Naive thymus-derived CD4-positive, alpha-beta T cell (primary cell): ENCODE data around the gene SLC5A8. TPM values are rescaled to one million over a fixed set of nuclear protein-coding genes. Genes with fewer than 3 reads are reported as not detected.
"Not testable (repeated sequence)": the region's sequence is repeated elsewhere in the genome, so short reads cannot be mapped to it uniquely, and the experiment has no call there.

Experiments
- ATAC-seq: fragments of 150-1000 bp; cut with Tn5 transposase; 2 replicates; pipeline ENCODE4 v1.10.0; 2021; ENCODE audit warnings: mild to moderate bottlenecking, moderate library complexity
- CTCF ChIA-PET: fragments of 350-600 bp; sonication (Branson Sonifier 250); formaldehyde crosslinking; loops from one replicate; lab custom pipeline; 2021; ENCODE audit warnings: antibody characterized with exemption; lab: Charles Lee
- POLR2A ChIA-PET: fragments of 350-600 bp; sonication (Branson Sonifier 250); formaldehyde crosslinking; loops from one replicate; lab custom pipeline; 2021; ENCODE audit warnings: antibody characterized with exemption, inconsistent platforms; lab: Charles Lee
- DNase-seq, 9 donors: peaks; one replicate each; pipeline versions ENCODE4 v3.0.0 to v3.0.0-alpha.2; 2020 to 2022; ENCODE audit warnings: mixed read lengths in 1 of 9
- H3K27ac ChIP-seq: one replicate; pipeline ENCODE4 v1.7.0; 2013; ENCODE audit warnings: mild to moderate bottlenecking, low read depth, low read length, moderate library complexity
- H3K27me3 ChIP-seq, 2 donors: one replicate each; pipeline ENCODE4 v1.7.0; 2013; ENCODE audit warnings: low read length in 2 of 2, mild to moderate bottlenecking in 2 of 2, moderate library complexity in 2 of 2; ENCODE audit not compliant: control insufficient read depth in 2 of 2, insufficient read depth in 2 of 2
- H3K36me3 ChIP-seq, 3 experiments: 1 replicate in 2 of 3; 2 replicates in 1 of 3; pipeline ENCODE4 v1.7.0; 2013; ENCODE audit warnings: low read length in 3 of 3, mild to moderate bottlenecking in 3 of 3, moderate library complexity in 1 of 3; ENCODE audit not compliant: insufficient read depth in 3 of 3, control insufficient read depth in 2 of 3
- H3K4me1 ChIP-seq, 2 donors: one replicate each; pipeline ENCODE4 v1.7.0; 2013; ENCODE audit warnings: low read length in 2 of 2, mild to moderate bottlenecking in 2 of 2, moderate library complexity in 1 of 2; ENCODE audit not compliant: control insufficient read depth in 2 of 2, insufficient read depth in 2 of 2
- H3K4me3 ChIP-seq: 2 replicates; pipeline ENCODE4 v1.7.0; 2013; ENCODE audit warnings: mild to moderate bottlenecking, low read length
- H3K9me3 ChIP-seq, 3 experiments: 1 replicate in 2 of 3; 2 replicates in 1 of 3; pipeline ENCODE4 v1.7.0; 2013; ENCODE audit warnings: low read length in 3 of 3; ENCODE audit not compliant: control insufficient read depth in 2 of 3
- H3K27ac Mint-ChIP-seq, 9 donors: one replicate each; pipeline ENCODE4 v1.8.0; 2020 to 2022; ENCODE audit warnings: mixed read lengths in 9 of 9, mild to moderate bottlenecking in 8 of 9, moderate library complexity in 5 of 9, inconsistent platforms in 2 of 9
- H3K27me3 Mint-ChIP-seq, 5 donors: one replicate each; pipeline ENCODE4 v1.8.0; 2021 to 2022; ENCODE audit warnings: mixed read lengths in 5 of 5, mild to moderate bottlenecking in 1 of 5
- H3K36me3 Mint-ChIP-seq, 5 donors: one replicate each; pipeline ENCODE4 v1.8.0; 2020 to 2022; ENCODE audit warnings: mixed read lengths in 5 of 5, mild to moderate bottlenecking in 3 of 5, inconsistent platforms in 1 of 5
- H3K4me1 Mint-ChIP-seq, 7 donors: one replicate each; pipeline ENCODE4 v1.8.0; 2020 to 2022; ENCODE audit warnings: mixed read lengths in 7 of 7, mild to moderate bottlenecking in 3 of 7, inconsistent platforms in 1 of 7
- H3K4me3 Mint-ChIP-seq, 10 donors: one replicate each; pipeline ENCODE4 v1.8.0; 2020 to 2022; ENCODE audit warnings: mild to moderate bottlenecking in 10 of 10, mixed read lengths in 10 of 10, moderate library complexity in 6 of 10, inconsistent platforms in 2 of 10
- H3K9me3 Mint-ChIP-seq, 11 donors: one replicate each; pipeline ENCODE4 v1.8.0; 2020 to 2022; ENCODE audit warnings: mixed read lengths in 11 of 11, mild to moderate bottlenecking in 4 of 11, inconsistent platforms in 1 of 11, moderate library complexity in 1 of 11
- intact Hi-C, 2 donors: fragments of 100-400 bp; cut with micrococcal nuclease; formaldehyde crosslinking; loops; one replicate each; pipeline ENCODE4 v1.15.1; 2023
- polyA plus RNA-seq, 2 donors: library from polyadenylated mRNA; unstranded; fragments of 300-500 nt; fragmentation: Illumina TruSeq; gene quantifications; one replicate each; pipeline ENCODE4 v1.2.3, GENCODE V29; 2021
- total RNA-seq, 6 experiments: library from RNA in 5 of 6; stranded (reverse) in 5 of 6; gene quantifications; 1 replicate in 5 of 6; 2 replicates in 1 of 6; pipeline ENCODE4 v1.2.3 and lab custom pipeline; 2021 to 2026

SLC5A8 gene
- total and polyA plus RNA-seq, 7 experiments from 2014 or later, result not detected

- no peak for ATAC-seq
- intact Hi-C loops, result no loop called here
- no peak for DNase-seq
These were observed 36.8 kb downstream of the SLC5A8 start for GRCh38 chr12:101173197-101173749.

GRCh38 chr12:101172316-101172715 is 37.7 kb downstream of the SLC5A8 start:
- no peaks in the 10 kb centered on the region for H3K9me3 ChIP-seq
- ATAC-seq (no peak), DNase-seq (no peak)
- Mint-ChIP-seq H3K36me3 (no peaks in the 10 kb centered on the region), H3K27ac (no peak overlapping the region), H3K9me3 (peaks cover 0 to 16% (median 4%) of the 10 kb centered on the region in 11 donors), H3K4me3 (no peak overlapping the region), H3K4me1 (no peaks in the 10 kb centered on the region), H3K27me3 (peaks cover 6 to 20% (median 14%) of the 10 kb centered on the region in 5 donors)
- H3K4me3 ChIP-seq, result no peak overlapping the region
- ChIA-PET CTCF (no interaction called here), POLR2A (no interaction called here)
- no peaks in the 10 kb centered on the region for H3K36me3 ChIP-seq
- H3K27me3 ChIP-seq, result no peaks in the 10 kb centered on the region
- H3K4me1 ChIP-seq, result no peaks in the 10 kb centered on the region
- intact Hi-C loops, result no loop called here
- H3K27ac ChIP-seq, result no peak overlapping the region

More at GRCh38 chr12:101173197-101173749, 36.8 kb downstream of the SLC5A8 start:
- Histone ChIP-seq H3K4me1 (no peaks in the 10 kb centered on the region), H3K9me3 (no peaks in the 10 kb centered on the region), H3K4me3 (no peak overlapping the region), H3K27ac (no peak overlapping the region), H3K36me3 (no peaks in the 10 kb centered on the region), H3K27me3 (no peaks in the 10 kb centered on the region)
- H3K27me3 Mint-ChIP-seq, result peaks cover 6 to 20% (median 14%) of the 10 kb centered on the region in 5 donors
- H3K9me3 Mint-ChIP-seq, result peaks cover 0 to 16% (median 4%) of the 10 kb centered on the region in 11 donors
- ChIA-PET CTCF (no interaction called here), POLR2A (no interaction called here)
- no peak overlapping the region for H3K4me3 Mint-ChIP-seq
- H3K36me3 Mint-ChIP-seq, result no peaks in the 10 kb centered on the region
- no peaks in the 10 kb centered on the region for H3K4me1 Mint-ChIP-seq
- H3K27ac Mint-ChIP-seq, result no peak overlapping the region

- no peaks in the 10 kb centered on the region for H3K4me1 Mint-ChIP-seq
- DNase-seq, result no peak
- ChIA-PET POLR2A (no interaction called here), CTCF (no interaction called here)
- no peaks in the 10 kb centered on the region for H3K36me3 ChIP-seq
- H3K4me3 Mint-ChIP-seq, result no peak overlapping the region
- no peaks in the 10 kb centered on the region for H3K36me3 Mint-ChIP-seq
- intact Hi-C loops, result no loop called here
- H3K27me3 ChIP-seq, result no peaks in the 10 kb centered on the region
- H3K27me3 Mint-ChIP-seq, result peaks cover 0 to 19% (median 10%) of the 10 kb centered on the region in 5 donors
- H3K4me3 ChIP-seq, result no peak overlapping the region
- H3K27ac ChIP-seq, result no peak overlapping the region
- no peak for ATAC-seq
- peaks cover 0 to 4% (median 0%) of the 10 kb centered on the region in 11 donors for H3K9me3 Mint-ChIP-seq
- no peaks in the 10 kb centered on the region for H3K9me3 ChIP-seq
- H3K4me1 ChIP-seq, result no peaks in the 10 kb centered on the region
- H3K27ac Mint-ChIP-seq, result no peak overlapping the region
These were observed 42.0 kb downstream of the SLC5A8 start for GRCh38 chr12:101168001-101168400.

- intact Hi-C loops, result no loop called here
- Histone ChIP-seq H3K27ac (no peak overlapping the region), H3K4me3 (no peak overlapping the region), H3K27me3 (no peaks in the 10 kb centered on the region), H3K4me1 (no peaks in the 10 kb centered on the region), H3K36me3 (no peaks in the 10 kb centered on the region), H3K9me3 (no peaks in the 10 kb centered on the region)
- ATAC-seq, result no peak
- no peak overlapping the region for H3K4me3 Mint-ChIP-seq
- H3K36me3 Mint-ChIP-seq, result no peaks in the 10 kb centered on the region
- ChIA-PET CTCF (no interaction called here), POLR2A (no interaction called here)
- DNase-seq, result no peak
- peaks cover 0 to 6% (median 0%) of the 10 kb centered on the region in 11 donors for H3K9me3 Mint-ChIP-seq
- no peaks in the 10 kb centered on the region for H3K4me1 Mint-ChIP-seq
- H3K27ac Mint-ChIP-seq, result no peak overlapping the region
- peaks cover 0 to 16% (median 10%) of the 10 kb centered on the region in 5 donors for H3K27me3 Mint-ChIP-seq
These were observed 43.2 kb downstream of the SLC5A8 start for GRCh38 chr12:101166866-101167265.

- Mint-ChIP-seq H3K4me1 (no peaks in the 10 kb centered on the region), H3K27me3 (peaks cover 0 to 7% (median 3%) of the 10 kb centered on the region in 5 donors), H3K4me3 (no peak overlapping the region), H3K36me3 (no peaks in the 10 kb centered on the region), H3K9me3 (peaks cover 0 to 8% (median 0%) of the 10 kb centered on the region in 11 donors), H3K27ac (no peak overlapping the region)
- intact Hi-C loops, result no loop called here
- Histone ChIP-seq H3K36me3 (no peaks in the 10 kb centered on the region), H3K27me3 (no peaks in the 10 kb centered on the region), H3K4me1 (no peaks in the 10 kb centered on the region), H3K27ac (no peak overlapping the region), H3K4me3 (no peak overlapping the region), H3K9me3 (no peaks in the 10 kb centered on the region)
- CTCF ChIA-PET, result no interaction called here
- ATAC-seq, result no peak
- POLR2A ChIA-PET, result no interaction called here
- no peak for DNase-seq
These were observed 44.7 kb downstream of the SLC5A8 start for GRCh38 chr12:101165319-101165718.

GRCh38 chr12:101145777-101146431 is 64.1 kb downstream of the SLC5A8 start:
- H3K4me1 ChIP-seq, H3K27ac Mint-ChIP-seq, H3K27ac ChIP-seq, ATAC-seq, H3K36me3 ChIP-seq, H3K4me1 Mint-ChIP-seq, H3K36me3 Mint-ChIP-seq, DNase-seq, H3K27me3 Mint-ChIP-seq, intact Hi-C loops, H3K4me3 Mint-ChIP-seq, H3K27me3 ChIP-seq, CTCF ChIA-PET, H3K9me3 ChIP-seq, POLR2A ChIA-PET, H3K4me3 ChIP-seq, H3K9me3 Mint-ChIP-seq: not testable (repeated sequence)
